HG03064 (cell line): ENCODE data around the gene PRKCI.
A peak's percentile ranks its signal among the peaks of the same experiment; 100 is the strongest.
"Not testable (repeated sequence)": the region's sequence is repeated elsewhere in the genome, so short reads cannot be mapped to it uniquely, and the experiment has no call there.

ENCODE experiments used
- ATAC-seq: cut with Tn5 transposase; IDR thresholded peaks from one replicate; pipeline ENCODE4 v1.9.1; 2021; ENCODE audit warnings: low read depth; ENCODE audit not compliant: unreplicated experiment

Gene PRKCI

GRCh38 chr3:170331143-170331542 lies 108.9 kb downstream of the PRKCI start:
- ATAC-seq: no peak

GRCh38 chr3:170337420-170337819 lies 115.2 kb downstream of the PRKCI start:
- ATAC-seq: no peak

GRCh38 chr3:170338690-170339340 lies 116.6 kb downstream of the PRKCI start:
- ATAC-seq: no peak

GRCh38 chr3:170342273-170342672 lies 120.0 kb downstream of the PRKCI start:
- not testable (repeated sequence) for ATAC-seq

GRCh38 chr3:170343859-170344258 lies 121.6 kb downstream of the PRKCI start:
- not testable (repeated sequence) for ATAC-seq

GRCh38 chr3:170344971-170345370 lies 122.7 kb downstream of the PRKCI start:
- ATAC-seq: no peak

GRCh38 chr3:170346481-170347392 lies 124.5 kb downstream of the PRKCI start:
- ATAC-seq: no peak

GRCh38 chr3:170350515-170351413 lies 128.5 kb downstream of the PRKCI start:
- peak; percentile 56 for ATAC-seq

- ATAC-seq: no peak
These were observed 130.7 kb downstream of the PRKCI start for GRCh38 chr3:170352936-170353335.

- no peak for ATAC-seq
These were observed 131.3 kb downstream of the PRKCI start for GRCh38 chr3:170353485-170353884.

- ATAC-seq: no peak
These were observed 132.5 kb downstream of the PRKCI start for GRCh38 chr3:170354760-170355159.
